Skeletal muscle satellite cell (primary cell): Measurements from ENCODE around the gene NUDCD3. TPM values are rescaled to one million over a fixed set of nuclear protein-coding genes. Genes with fewer than 3 reads are reported as not detected.

Experiments used
- H3K27me3 ChIP-seq: 2 replicates; pipeline ENCODE4 v1.7.0; 2013; ENCODE audit warnings: low read length; ENCODE audit not compliant: control insufficient read depth, insufficient read depth
- H3K36me3 ChIP-seq: 2 replicates; pipeline ENCODE4 v1.7.0; 2013; ENCODE audit warnings: mild to moderate bottlenecking, control low read depth, low read length; ENCODE audit not compliant: insufficient read depth
- H3K4me1 ChIP-seq: 2 replicates; pipeline ENCODE4 v1.7.0; 2013; ENCODE audit warnings: low read length; ENCODE audit not compliant: control insufficient read depth, insufficient read depth
- H3K4me2 ChIP-seq: 2 replicates; pipeline ENCODE4 v1.7.0; 2013; ENCODE audit warnings: mild to moderate bottlenecking, low read length
- H3K4me3 ChIP-seq: 2 replicates; pipeline ENCODE4 v1.7.0; 2013; ENCODE audit warnings: low read length
- H3K9ac ChIP-seq: 2 replicates; pipeline ENCODE4 v1.7.0; 2013; ENCODE audit warnings: mild to moderate bottlenecking, low read depth, low read length, moderate library complexity
- H3K9me3 ChIP-seq: replicated peaks from 2 replicates; pipeline ENCODE4 v1.7.0; 2013; ENCODE audit warnings: mild to moderate bottlenecking, control low read depth, low read length
- small RNA-seq: library from RNA; depleted of rRNA; stranded (forward); fragments of <200 nt; gene quantifications from one replicate; pipeline ENCODE3, GENCODE V24; 2012

Gene NUDCD3

DNA sequence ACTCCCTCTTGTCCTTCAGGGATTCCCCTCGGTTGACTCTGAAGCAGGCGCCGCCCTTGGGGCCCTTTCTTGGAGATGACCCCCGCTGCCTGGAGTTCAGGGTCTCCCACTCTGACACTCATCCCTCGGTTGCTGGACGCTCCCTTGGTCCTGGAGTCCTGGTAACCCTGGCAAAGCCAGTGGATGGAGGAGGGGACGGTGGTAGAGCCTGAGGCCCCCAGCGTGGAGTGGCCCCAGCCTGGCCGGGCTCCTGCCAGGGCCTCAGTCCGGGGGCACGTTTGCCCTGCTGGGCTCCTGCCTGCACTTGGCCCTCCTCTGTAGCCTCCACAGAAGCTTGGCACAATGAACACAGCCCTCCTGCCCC lies 155.7 kb downstream of the NUDCD3 start:
- Histone ChIP-seq H3K9ac (no peak overlapping the region), H3K4me3 (no peak overlapping the region), H3K36me3 (no peaks in the 10 kb centered on the region), H3K4me1 (no peaks in the 10 kb centered on the region), H3K4me2 (no peak overlapping the region), H3K27me3 (peaks cover 24% of the 10 kb centered on the region), H3K9me3 (no peaks in the 10 kb centered on the region)

DNA sequence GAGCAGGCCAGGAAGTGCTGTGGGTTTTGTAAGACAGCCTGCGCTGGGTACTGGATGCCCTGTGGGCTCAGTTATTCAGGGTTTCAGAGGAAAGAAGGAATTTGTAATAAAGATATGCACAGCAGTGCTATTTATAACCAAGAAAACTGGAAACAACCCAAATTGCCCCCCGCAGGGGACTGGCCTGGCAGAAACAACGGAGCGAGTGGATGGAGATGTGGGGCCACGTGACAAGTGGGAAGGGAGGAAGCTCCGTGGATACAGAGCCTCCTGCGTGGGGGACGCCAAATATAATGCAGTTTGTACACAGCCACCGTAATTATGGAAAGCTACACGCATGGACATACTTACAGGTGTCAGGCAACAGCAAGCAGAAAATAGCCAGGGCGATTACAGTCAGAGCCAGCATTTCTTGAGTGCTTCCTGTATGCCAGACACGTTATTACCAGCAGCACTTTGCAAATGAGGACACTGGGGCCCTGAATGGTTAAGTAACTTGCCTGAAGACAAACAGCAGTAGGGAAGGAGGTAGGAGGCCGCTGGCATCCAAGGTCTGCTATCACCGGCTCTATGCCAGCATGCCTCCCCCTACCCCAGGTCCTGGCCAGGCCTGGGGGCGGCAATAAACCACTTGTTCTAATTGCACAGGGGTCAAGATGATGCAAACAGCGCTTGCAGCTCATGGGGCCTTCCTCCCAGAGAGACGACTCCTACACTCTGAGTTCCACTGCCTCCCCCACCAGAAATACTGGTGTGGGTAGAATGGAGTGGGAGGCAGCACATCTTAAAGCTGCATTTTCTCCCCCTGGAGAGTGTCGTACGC lies 156.3 kb downstream of the NUDCD3 start:
- no peak overlapping the region for H3K4me3 ChIP-seq
- H3K4me2 ChIP-seq: no peak overlapping the region

DNA sequence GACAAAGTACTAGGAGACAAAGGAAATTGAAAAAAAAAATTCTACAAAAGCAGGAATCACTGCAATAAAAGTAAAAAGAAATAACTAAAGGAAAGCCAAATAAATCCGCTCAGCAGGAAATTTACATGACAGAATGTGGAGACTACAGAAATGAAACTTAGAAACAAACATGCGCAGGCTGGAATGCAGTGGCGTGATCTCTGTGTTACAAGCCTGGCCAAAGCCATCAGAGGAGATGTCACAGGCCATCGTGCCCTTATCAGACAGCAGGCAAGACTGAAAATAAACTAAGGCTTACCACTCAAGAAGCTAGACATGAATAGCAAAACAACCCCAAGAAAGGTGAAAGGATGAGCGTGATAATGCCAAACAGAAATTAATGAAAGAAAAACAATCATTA lies 158.8 kb downstream of the NUDCD3 start:
- Histone ChIP-seq H3K4me2 (no peak overlapping the region), H3K4me1 (no peaks in the 10 kb centered on the region), H3K9me3 (no peaks in the 10 kb centered on the region), H3K27me3 (peaks cover 39% of the 10 kb centered on the region), H3K9ac (no peak overlapping the region), H3K4me3 (no peak overlapping the region), H3K36me3 (no peaks in the 10 kb centered on the region)

More for the DNA sequence above, 156.3 kb downstream of the NUDCD3 start:
- H3K9me3 ChIP-seq: no peaks in the 10 kb centered on the region
- H3K4me1 ChIP-seq: no peaks in the 10 kb centered on the region
- H3K36me3 ChIP-seq: no peaks in the 10 kb centered on the region
- no peak overlapping the region for H3K9ac ChIP-seq
- H3K27me3 ChIP-seq: peaks cover 26% of the 10 kb centered on the region

DNA sequence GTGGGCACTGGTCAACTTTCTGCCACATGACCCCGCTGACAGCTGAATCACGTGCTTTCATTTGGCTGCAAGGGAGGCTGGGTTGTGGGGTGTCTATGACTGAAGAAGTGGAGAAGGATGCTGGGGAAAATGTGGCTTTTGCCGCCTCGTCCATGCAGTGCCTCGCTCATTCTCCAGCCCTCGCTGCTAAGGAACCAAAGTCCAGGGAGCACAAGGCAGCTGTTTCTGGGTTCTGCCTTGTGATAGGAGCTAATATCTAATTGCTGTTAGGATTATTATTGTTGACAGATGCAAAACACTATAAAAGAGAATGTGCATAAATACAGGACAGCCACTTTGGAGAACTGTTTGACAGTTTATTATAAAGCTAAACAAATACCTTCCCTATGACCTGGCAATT lies 160.1 kb downstream of the NUDCD3 start:
- Histone ChIP-seq H3K4me3 (no peak overlapping the region), H3K9ac (no peak overlapping the region), H3K36me3 (no peaks in the 10 kb centered on the region), H3K9me3 (no peaks in the 10 kb centered on the region), H3K27me3 (peaks cover 40% of the 10 kb centered on the region), H3K4me2 (no peak overlapping the region), H3K4me1 (no peaks in the 10 kb centered on the region)

DNA sequence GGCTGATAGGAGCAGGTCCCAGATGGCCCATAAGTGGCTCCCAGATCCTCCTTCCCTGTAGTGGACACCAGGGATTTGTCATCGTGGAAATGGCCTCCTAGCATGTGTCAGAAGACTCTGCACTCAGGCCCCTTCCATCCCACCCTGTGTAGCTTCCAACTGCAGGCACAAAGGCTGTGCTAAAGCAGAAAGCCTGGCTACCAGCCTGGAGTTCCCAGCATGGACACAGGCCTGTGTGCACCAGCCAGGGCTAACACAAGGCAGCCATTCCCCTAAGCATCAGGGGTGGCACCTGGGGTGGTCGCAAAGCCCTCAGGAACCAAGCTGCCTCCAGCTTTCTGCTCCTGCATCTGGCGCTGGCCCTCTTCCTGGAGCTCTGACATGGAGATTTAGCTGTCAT lies 160.6 kb downstream of the NUDCD3 start:
- Histone ChIP-seq H3K4me1 (no peaks in the 10 kb centered on the region), H3K9ac (no peak overlapping the region), H3K4me3 (no peak overlapping the region), H3K4me2 (no peak overlapping the region), H3K36me3 (no peaks in the 10 kb centered on the region), H3K27me3 (peaks cover 40% of the 10 kb centered on the region), H3K9me3 (no peaks in the 10 kb centered on the region)

Small RNA genes lying within 50 kb of the gene (small RNA-seq; reads per million reads assigned to genes)
- gene RNU6-1097P: not detected
